Activated CD4-positive, CD25-positive, alpha-beta regulatory T cell treated with anti-CD3 and anti-CD28 coated beads, Interleukin-2, amount 50 U/mL, for 16 hours (primary cell): ENCODE results near the gene POLD1.

Experiments used
- DNase-seq: peaks from one replicate; pipeline ENCODE4 v3.0.0-alpha.2; 2020; ENCODE audit warnings: low read depth, low spot score

Gene POLD1

GRCh38 chr19:50466706-50467039, 82.5 kb downstream of the POLD1 start:
- DNase-seq = no peak

GRCh38 chr19:50467566-50467965, 83.4 kb downstream of the POLD1 start:
- DNase-seq = no peak
